Heart right ventricle (tissue), 16 donors: ENCODE measurements around the gene GAB2. TPM values are rescaled to one million over a fixed set of nuclear protein-coding genes. Genes with fewer than 3 reads are reported as not detected.

Experiments
- ATAC-seq, 8 donors: fragments of 200-7000 bp; cut with Tn5 transposase; one replicate each; pipeline ENCODE4 v1.9.1; 2020; ENCODE audit warnings: mild to moderate bottlenecking in 8 of 8, moderate library complexity in 8 of 8, moderate number of reproducible peaks in 1 of 8
- DNase-seq, 2 donors: peaks; one replicate each; pipeline ENCODE4 v3.0.0-alpha.2; 2020
- H3K27ac ChIP-seq, 10 donors: fragments of 200-600 bp; sonication (generic) in 2 of 10; one replicate each; pipeline versions ENCODE4 v1.5.0 to v1.8.0; 2020 to 2022; ENCODE audit warnings: mild to moderate bottlenecking in 3 of 10
- H3K27me3 ChIP-seq, 7 donors: fragments of 200-600 bp; one replicate each; pipeline ENCODE4 v1.8.0; 2021 to 2022; ENCODE audit warnings: mild to moderate bottlenecking in 2 of 7
- H3K36me3 ChIP-seq, 9 donors: fragments of 200-600 bp; sonication (generic) in 1 of 9; one replicate each; pipeline versions ENCODE4 v1.5.0 to v1.8.0; 2020 to 2022; ENCODE audit warnings: mild to moderate bottlenecking in 2 of 9
- H3K4me1 ChIP-seq, 9 donors: fragments of 200-600 bp; sonication (generic) in 1 of 9; one replicate each; pipeline versions ENCODE4 v1.5.0 to v1.8.0; 2020 to 2022; ENCODE audit warnings: mild to moderate bottlenecking in 4 of 9
- H3K4me3 ChIP-seq, 10 donors: fragments of 200-600 bp; sonication (generic) in 2 of 10; one replicate each; pipeline versions ENCODE4 v1.5.0 to v1.8.0; 2020 to 2022; ENCODE audit warnings: mild to moderate bottlenecking in 7 of 10, moderate library complexity in 2 of 10
- H3K9me3 ChIP-seq, 11 donors: fragments of 200-600 bp in 10 of 11; sonication (generic) in 2 of 11; one replicate each; pipeline versions ENCODE4 v1.5.0 to v1.8.0; 2013 to 2022; ENCODE audit warnings: mild to moderate bottlenecking in 2 of 11, control low read depth in 1 of 11, moderate library complexity in 1 of 11
- CTCF ChIP-seq, 9 donors: fragments of 200-600 bp; sonication (generic) in 2 of 9; IDR thresholded peaks; one replicate each; pipeline versions ENCODE4 v1.5.0 to v1.8.0; 2021 to 2022; ENCODE audit warnings: antibody characterized with exemption in 9 of 9, mild to moderate bottlenecking in 5 of 9, moderate library complexity in 1 of 9
- WGBS, 2 donors: extraction: QIAGEN DNeasy Blood & Tissue Kit; methylation state at CpG; one replicate each; pipeline ENCODE4 v1.1.7; 2013; ENCODE audit warnings: inconsistent platforms in 1 of 2; 5-methylcytosine and 5-hydroxymethylcytosine counted together
- intact Hi-C, 10 donors: fragments of 100-400 bp; cut with DNase I; formaldehyde crosslinking; loops; one replicate each; pipeline versions ENCODE4 v1.11.1 to v1.14.2; 2022
- polyA plus RNA-seq, 2 donors: library from polyadenylated mRNA; stranded (reverse); fragments of 200-250 nt; gene quantifications; one replicate each; pipeline ENCODE4 v1.2.3, GENCODE V29; 2013
- total RNA-seq, 10 donors: library from RNA; stranded (reverse); fragmentation: NEBNext Ultra II Directional in 3 of 10; extraction: Animal tissue kit (Norgen Biotek cat#: 25700) in 3 of 10; gene quantifications; one replicate each; pipeline versions ENCODE4 v1.2.1 to v1.2.4, GENCODE V29; 2021 to 2023
- donor health status: Arrhythmogenic right ventricular cardiomyopathy.
- donor health status: ischemic (EF 13 %, LVEDD 7.1; RV severe dilation, severe dysfunction).
- donor health status: healthy with polysubstance abuse.
- donor health status: DM: no; HTN: yes; CAD: no.
- donor health status: DM: no; HTN: no; CAD: no.
- donor health status: ischemic (EF 25% LVEDD 6.9; RV normal size, moderate dysfunction).
- donor health status: ischemic (EF 25% LVEDD 5.7; RV mildly dilated, moderate dysfunction).
- donor health status: healthy.
- donor health status: DM: yes; HTN: yes; CAD: no.
- donor health status: Ischemic cardiomyopathy.
- donor health status: ischemic (EF 35%, LVEDD 5.7; RV mildly dilated, moderate dysfunction).
- donor health status: nonischemic (EF 11% LVEDD 7.7; RV severe dilation, severe dysfunction).
- donor health status: DM: yes; HTN: yes; CAD: no.
- donor health status: PGD.
- donor health status: ischemic (EF 29% LVEDD 5.4; RV normal size, mild dysfunction).
- donor health status: nonischemic (EF 23%, LVEDD 6.1; RV moderate dilation, normal function).

GAB2 gene
- total and polyA plus RNA-seq, 12 donors: 5.0 to 44.6 (median 27.0) TPM

- Histone ChIP-seq H3K36me3 (no peaks in the 10 kb centered on the region), H3K9me3 (peaks cover 0 to under 1% (median 0%) of the 10 kb centered on the region in 11 donors), H3K27ac (no peak overlapping the region), H3K27me3 (no peaks in the 10 kb centered on the region), H3K4me1 (peaks cover 0 to 54% (median 13%) of the 10 kb centered on the region in 9 donors), H3K4me3 (no peak overlapping the region)
- ATAC-seq: no peak
- intact Hi-C loops: loop anchor here in 1 of 10 donors (10.0 kb wide), 1 partner anchor 76 kb away; no protein-coding TSS in a partner anchor
- TF ChIP-seq CTCF (IDR thresholded peaks at IDR 0.05): no peak
- WGBS, 2 donors: 75 to 79% methylated on average over 2 of the region's 2 CpGs
- DNase-seq: no peak
Measured at GRCh38 chr11:78340530-78340929, 77.1 kb downstream of the GAB2 start.

GRCh38 chr11:78339945-78340344 lies 77.7 kb downstream of the GAB2 start:
- no peak for TF ChIP-seq CTCF (IDR thresholded peaks at IDR 0.05)
- ATAC-seq (no peak), DNase-seq (no peak)
- Histone ChIP-seq H3K36me3 (no peaks in the 10 kb centered on the region), H3K4me3 (no peak overlapping the region), H3K27me3 (no peaks in the 10 kb centered on the region), H3K4me1 (peaks cover 0 to 48% (median 13%) of the 10 kb centered on the region in 9 donors), H3K27ac (no peak overlapping the region), H3K9me3 (peaks cover 0 to 4% (median 0%) of the 10 kb centered on the region in 11 donors)
- WGBS, 2 donors: 69 to 74% methylated on average over 3 of the region's 3 CpGs
- intact Hi-C loops: loop anchor here in 1 of 10 donors (10.0 kb wide), 1 partner anchor 75 kb away; no protein-coding TSS in a partner anchor

- intact Hi-C loops: no loop called here
- ATAC-seq (no peak), DNase-seq (no peak)
- Histone ChIP-seq H3K4me1 (peaks cover 0 to 46% (median 9%) of the 10 kb centered on the region in 9 donors), H3K27ac (no peak overlapping the region), H3K36me3 (no peaks in the 10 kb centered on the region), H3K27me3 (no peaks in the 10 kb centered on the region), H3K9me3 (peaks cover 0 to 4% (median 0%) of the 10 kb centered on the region in 11 donors), H3K4me3 (no peak overlapping the region)
- no peak for TF ChIP-seq CTCF (IDR thresholded peaks at IDR 0.05)
- 85 to 88% methylated on average over 1 of the region's 1 CpG for WGBS, 2 donors
Measured at GRCh38 chr11:78339483-78339882, 78.1 kb downstream of the GAB2 start.

- H3K27me3 ChIP-seq: no peaks in the 10 kb centered on the region
- intact Hi-C loops: no loop called here
- peaks cover 0 to 39% (median 8%) of the 10 kb centered on the region in 9 donors for H3K4me1 ChIP-seq
- H3K27ac ChIP-seq: peak overlapping the region in 1 of 10 donors; percentile 0
- no peak for TF ChIP-seq CTCF (IDR thresholded peaks at IDR 0.05)
- no peak for DNase-seq
- H3K4me3 ChIP-seq: no peak overlapping the region
- no peak for ATAC-seq
- no peaks in the 10 kb centered on the region for H3K36me3 ChIP-seq
- H3K9me3 ChIP-seq: peaks cover 0 to 4% (median 0%) of the 10 kb centered on the region in 11 donors
- 96 to 99% methylated on average over 6 of the region's 6 CpGs for WGBS, 2 donors
Measured at GRCh38 chr11:78338702-78339101, 78.9 kb downstream of the GAB2 start.
